OCI-LY7 (cell line): Measurements from ENCODE around the gene S100A6. TPM values are rescaled to one million over a fixed set of nuclear protein-coding genes. Genes with fewer than 3 reads are reported as not detected.
"Not testable (repeated sequence)": the region's sequence is repeated elsewhere in the genome, so short reads cannot be mapped to it uniquely, and the experiment has no call there.

Experiments used
- BruUV-seq: library from RNA; stranded (reverse); fragments of 400-500 nt; replicated peaks from 2 replicates; lab custom pipeline; 2021; lab: Mats Ljungman, UMichigan
- CTCF ChIA-PET: fragments of 300-600 bp; sonication (Branson Sonifier 250); formaldehyde crosslinking; loops from one replicate; lab custom pipeline; 2022; ENCODE audit warnings: antibody characterized with exemption; ENCODE audit not compliant: unreplicated experiment; lab: Charles Lee
- POLR2A ChIA-PET: fragments of 300-600 bp; sonication (Branson Sonifier 250); formaldehyde crosslinking; loops from one replicate; lab custom pipeline; 2022; ENCODE audit warnings: antibody characterized with exemption; lab: Charles Lee
- DNase-seq: peaks from one replicate; pipeline ENCODE4 v3.0.0-alpha.2; 2015; ENCODE audit warnings: low spot score
- H2AFZ ChIP-seq: fragments of 200-600 bp; sonication (generic), shearing (Covaris generic); 2 replicates; pipeline ENCODE4 v1.6.1; 2014; ENCODE audit warnings: mild to moderate bottlenecking, antibody characterized with exemption, low read length, moderate library complexity
- H3K27ac ChIP-seq: fragments of 200-600 bp; sonication (generic); 2 replicates; pipeline ENCODE4 v1.5.1; 2014; ENCODE audit warnings: mixed run types, low read depth, mild to moderate bottlenecking, moderate library complexity, low read length, inconsistent platforms; ENCODE audit not compliant: poor library complexity, severe bottlenecking
- H3K36me3 ChIP-seq: fragments of 200-600 bp; sonication (generic); 2 replicates; pipeline ENCODE4 v1.6.1; 2014; ENCODE audit warnings: mild to moderate bottlenecking, antibody characterized with exemption, low read length, moderate library complexity, mixed read lengths; ENCODE audit not compliant: insufficient read depth
- H3K4me1 ChIP-seq: fragments of 200-600 bp; sonication (generic); 2 replicates; pipeline ENCODE4 v1.5.1; 2014; ENCODE audit warnings: mild to moderate bottlenecking, low read length; ENCODE audit not compliant: insufficient read depth, poor library complexity, severe bottlenecking
- H3K4me2 ChIP-seq: fragments of 200-600 bp; sonication (generic); 2 replicates; pipeline ENCODE4 v1.6.1; 2014; ENCODE audit warnings: mild to moderate bottlenecking, low read length
- H3K4me3 ChIP-seq: fragments of 200-600 bp; sonication (generic); 2 replicates; pipeline ENCODE4 v1.5.1; 2014; ENCODE audit warnings: mild to moderate bottlenecking, low read depth, low read length; ENCODE audit not compliant: poor library complexity, severe bottlenecking
- H3K79me2 ChIP-seq: fragments of 200-600 bp; sonication (generic); 2 replicates; pipeline ENCODE4 v1.6.1; 2016; ENCODE audit warnings: low read depth, mild to moderate bottlenecking, low read length, moderate library complexity, mixed read lengths; ENCODE audit not compliant: insufficient read depth
- H3K9me2 ChIP-seq: fragments of 200-600 bp; sonication (generic); 2 replicates; pipeline ENCODE4 v1.6.1; 2016; ENCODE audit warnings: mild to moderate bottlenecking, low read length, mixed read lengths; ENCODE audit not compliant: insufficient read depth
- H3K9me3 ChIP-seq: fragments of 200-600 bp; sonication (generic); 2 replicates; pipeline ENCODE4 v1.6.1; 2014; ENCODE audit warnings: mild to moderate bottlenecking, mixed run types, low read length, mixed read lengths
- H4K20me1 ChIP-seq: fragments of 200-600 bp; sonication (generic); 2 replicates; pipeline ENCODE4 v1.6.1; 2014; ENCODE audit warnings: mild to moderate bottlenecking, antibody characterized with exemption, low read length, moderate library complexity, mixed read lengths; ENCODE audit not compliant: insufficient read depth
- EZH2phosphoT487 ChIP-seq: fragments of 200-600 bp; sonication (generic); IDR thresholded peaks from 2 replicates; pipeline ENCODE4 v1.6.1; 2018; ENCODE audit warnings: low read depth, borderline replicate concordance, mild to moderate bottlenecking, mixed run types, antibody characterized with exemption, low read length, moderate library complexity, mixed read lengths
- intact Hi-C: fragments of 100-400 bp; cut with micrococcal nuclease; formaldehyde crosslinking; loops from one replicate; pipeline ENCODE4 v1.10.0; 2022; ENCODE audit not compliant: unreplicated experiment
- total RNA-seq, 2 experiments: library from RNA; depleted of rRNA in 1 of 2; stranded (reverse); fragments of >200 nt in 1 of 2; shearing (Covaris generic) in 1 of 2; gene quantifications; 2 replicates each; pipeline ENCODE4 v1.2.3, GENCODE V29; 2014 to 2022
- TF ChIP-seq, protein P1 (sequence below): fragments of 200-600 bp; sonication (generic); conservative IDR thresholded peaks from 2 replicates; pipeline ENCODE4 v1.5.1; 2014; ENCODE audit warnings: mild to moderate bottlenecking, antibody characterized with exemption, low read length, moderate library complexity, mixed read lengths

S100A6 gene
- total RNA-seq, 2 experiments from 2014 or later, result not detected

DNA sequence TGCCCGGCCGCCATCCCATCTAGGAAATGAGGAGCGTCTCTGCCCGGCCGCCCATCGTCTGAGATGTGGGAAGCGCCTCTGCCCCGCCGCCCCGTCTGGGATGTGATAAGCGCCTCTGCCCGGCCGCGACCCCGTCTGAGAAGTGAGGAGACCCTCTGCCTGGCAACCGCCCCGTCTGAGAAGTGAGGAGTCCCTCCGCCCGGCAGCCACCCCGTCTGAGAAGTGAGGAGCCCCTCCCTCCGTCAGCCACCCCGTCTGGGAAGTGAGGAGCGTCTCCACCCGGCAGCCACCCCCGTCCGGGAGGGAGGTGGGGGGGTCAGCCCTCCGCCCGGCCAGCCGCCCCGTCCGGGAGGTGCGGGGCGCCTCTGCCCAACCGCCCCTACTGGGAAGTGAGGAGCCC is 47.0 kb upstream of the S100A6 start:
- DNase-seq, POLR2A ChIA-PET, H3K4me2 ChIP-seq, H3K4me1 ChIP-seq, H3K9me3 ChIP-seq, H2AFZ ChIP-seq, H3K9me2 ChIP-seq, H3K27ac ChIP-seq, H3K79me2 ChIP-seq, BruUV-seq, CTCF ChIA-PET, H4K20me1 ChIP-seq, H3K36me3 ChIP-seq, H3K4me3 ChIP-seq, intact Hi-C loops: not testable (repeated sequence)

DNA sequence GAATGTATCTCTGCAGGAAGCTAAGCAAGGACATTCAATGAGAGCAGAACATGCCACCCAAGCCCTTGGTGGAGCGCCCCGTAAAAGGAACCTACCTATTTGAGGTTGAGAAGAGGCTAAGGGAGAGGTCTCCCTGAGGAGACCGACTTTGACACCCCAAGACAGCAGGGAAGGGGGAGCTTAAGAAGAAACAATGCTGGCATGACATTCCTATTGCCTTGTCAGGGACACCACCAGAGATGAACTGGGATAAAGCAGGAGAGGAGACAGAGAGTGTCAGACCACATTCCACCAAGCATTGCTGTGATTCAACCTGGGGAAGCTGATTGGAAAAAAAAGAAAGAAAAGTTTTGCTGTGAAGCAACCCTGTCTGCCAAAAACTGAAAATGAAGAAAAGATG is 43.1 kb upstream of the S100A6 start:
- no TSS peak for BruUV-seq
- DNase-seq, result no peak
- intact Hi-C loops, result no loop called here

DNA sequence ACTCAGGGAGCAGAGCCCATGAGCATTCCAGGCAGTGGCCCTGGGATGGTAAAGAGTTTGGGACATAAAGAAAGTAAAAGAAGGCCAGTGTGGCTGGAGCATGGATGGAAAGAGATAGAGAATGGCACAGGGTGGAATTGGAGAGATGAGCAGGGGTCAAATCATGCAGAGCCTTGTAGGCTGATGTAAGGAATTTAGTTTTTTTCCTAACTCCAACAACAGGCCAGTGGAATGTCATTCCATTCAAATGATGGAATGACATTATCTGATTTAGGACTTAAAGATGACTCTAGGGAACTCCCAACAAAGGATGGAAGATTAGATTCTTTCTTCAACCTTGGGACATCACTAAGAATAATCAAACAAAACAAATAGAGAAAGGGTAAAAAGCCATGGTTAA is 42.7 kb upstream of the S100A6 start:
- no peaks in the 10 kb centered on the region for H3K36me3 ChIP-seq
- ChIA-PET CTCF (no interaction called here), POLR2A (interaction anchor here (1.0 to 2.1 kb wide), 2 partner anchors 12 to 21 kb away, joined by 3 to 4 read pairs; no protein-coding TSS in a partner anchor)
- H2AFZ ChIP-seq, result no peak overlapping the region
- no peak overlapping the region for H3K4me3 ChIP-seq
- no peak overlapping the region for H3K4me2 ChIP-seq
- H3K9me2 ChIP-seq, result no peaks in the 10 kb centered on the region
- no peak overlapping the region for H3K27ac ChIP-seq
- no peaks in the 10 kb centered on the region for H3K79me2 ChIP-seq
- DNase-seq, result no peak
- no peaks in the 10 kb centered on the region for H4K20me1 ChIP-seq
- H3K9me3 ChIP-seq, result no peaks in the 10 kb centered on the region
- BruUV-seq, result no TSS peak
- no peaks in the 10 kb centered on the region for H3K4me1 ChIP-seq
- TF ChIP-seq, protein P1, sequence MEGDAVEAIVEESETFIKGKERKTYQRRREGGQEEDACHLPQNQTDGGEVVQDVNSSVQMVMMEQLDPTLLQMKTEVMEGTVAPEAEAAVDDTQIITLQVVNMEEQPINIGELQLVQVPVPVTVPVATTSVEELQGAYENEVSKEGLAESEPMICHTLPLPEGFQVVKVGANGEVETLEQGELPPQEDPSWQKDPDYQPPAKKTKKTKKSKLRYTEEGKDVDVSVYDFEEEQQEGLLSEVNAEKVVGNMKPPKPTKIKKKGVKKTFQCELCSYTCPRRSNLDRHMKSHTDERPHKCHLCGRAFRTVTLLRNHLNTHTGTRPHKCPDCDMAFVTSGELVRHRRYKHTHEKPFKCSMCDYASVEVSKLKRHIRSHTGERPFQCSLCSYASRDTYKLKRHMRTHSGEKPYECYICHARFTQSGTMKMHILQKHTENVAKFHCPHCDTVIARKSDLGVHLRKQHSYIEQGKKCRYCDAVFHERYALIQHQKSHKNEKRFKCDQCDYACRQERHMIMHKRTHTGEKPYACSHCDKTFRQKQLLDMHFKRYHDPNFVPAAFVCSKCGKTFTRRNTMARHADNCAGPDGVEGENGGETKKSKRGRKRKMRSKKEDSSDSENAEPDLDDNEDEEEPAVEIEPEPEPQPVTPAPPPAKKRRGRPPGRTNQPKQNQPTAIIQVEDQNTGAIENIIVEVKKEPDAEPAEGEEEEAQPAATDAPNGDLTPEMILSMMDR, result no peak
- no peak for TF ChIP-seq EZH2phosphoT487
- intact Hi-C loops, result no loop called here

More for the DNA sequence above, 43.1 kb upstream of the S100A6 start:
- no peak overlapping the region for H2AFZ ChIP-seq
- CTCF ChIA-PET, result no interaction called here
- H3K79me2 ChIP-seq, result no peaks in the 10 kb centered on the region
- no peak overlapping the region for H3K27ac ChIP-seq
- POLR2A ChIA-PET, result interaction anchor here (2.1 kb wide), 1 partner anchor 21 kb away, joined by 4 read pairs; no protein-coding TSS in a partner anchor
- no peak for TF ChIP-seq EZH2phosphoT487
- TF ChIP-seq, protein P1, result no peak
- no peaks in the 10 kb centered on the region for H4K20me1 ChIP-seq
- no peaks in the 10 kb centered on the region for H3K9me3 ChIP-seq
- no peak overlapping the region for H3K4me2 ChIP-seq
- H3K4me3 ChIP-seq, result no peak overlapping the region
- H3K4me1 ChIP-seq, result no peaks in the 10 kb centered on the region
- H3K36me3 ChIP-seq, result no peaks in the 10 kb centered on the region
- H3K9me2 ChIP-seq, result no peaks in the 10 kb centered on the region
